ENCODE data around the gene LRP1-AS. TPM values are rescaled to one million over a fixed set of nuclear protein-coding genes. Genes with fewer than 3 reads are reported as not detected.

LRP1-AS gene
- total RNA-seq, 1 experiment from 2014 or later, result not detected

GRCh38 chr12:57158186-57158585 is 10.8 kb upstream of the LRP1-AS start:
- Histone ChIP-seq H3K27ac (ENCODE audit: low read length) (no peak overlapping the region), H3K4me1 (ENCODE audit: control insufficient read depth, insufficient read depth, low read length) (no peaks in the 10 kb centered on the region), H3K36me3 (ENCODE audit: control insufficient read depth, insufficient read depth, low read length) (no peaks in the 10 kb centered on the region), H3K27me3 (ENCODE audit: control insufficient read depth, insufficient read depth, low read length) (no peaks in the 10 kb centered on the region), H3K4me3 (ENCODE audit: low read depth in 2 of 2, low read length in 2 of 2) (no peak overlapping the region), H3K9me3 (ENCODE audit: control insufficient read depth, insufficient read depth, low read depth, low read length) (no peaks in the 10 kb centered on the region)
- in situ Hi-C loops (cut with HindIII; ENCODE audit: low pct_unique_long_range_greater_than_20kb, low sequenced_read_pairs), result no loop called here
- TF ChIP-seq CTCF (IDR thresholded peaks at IDR 0.05) (no peak), POLR2AphosphoS5 (IDR thresholded peaks at IDR 0.05; ENCODE audit: low read depth, low read length) (no peak), TCF7L2 (IDR thresholded peaks at IDR 0.05; ENCODE audit: low read depth, low read length) (no peak), SIN3A (IDR thresholded peaks at IDR 0.05; ENCODE audit: borderline replicate concordance, insufficient read depth, low read depth, low read length) (no peak)
- TF ChIP-seq, protein P1, sequence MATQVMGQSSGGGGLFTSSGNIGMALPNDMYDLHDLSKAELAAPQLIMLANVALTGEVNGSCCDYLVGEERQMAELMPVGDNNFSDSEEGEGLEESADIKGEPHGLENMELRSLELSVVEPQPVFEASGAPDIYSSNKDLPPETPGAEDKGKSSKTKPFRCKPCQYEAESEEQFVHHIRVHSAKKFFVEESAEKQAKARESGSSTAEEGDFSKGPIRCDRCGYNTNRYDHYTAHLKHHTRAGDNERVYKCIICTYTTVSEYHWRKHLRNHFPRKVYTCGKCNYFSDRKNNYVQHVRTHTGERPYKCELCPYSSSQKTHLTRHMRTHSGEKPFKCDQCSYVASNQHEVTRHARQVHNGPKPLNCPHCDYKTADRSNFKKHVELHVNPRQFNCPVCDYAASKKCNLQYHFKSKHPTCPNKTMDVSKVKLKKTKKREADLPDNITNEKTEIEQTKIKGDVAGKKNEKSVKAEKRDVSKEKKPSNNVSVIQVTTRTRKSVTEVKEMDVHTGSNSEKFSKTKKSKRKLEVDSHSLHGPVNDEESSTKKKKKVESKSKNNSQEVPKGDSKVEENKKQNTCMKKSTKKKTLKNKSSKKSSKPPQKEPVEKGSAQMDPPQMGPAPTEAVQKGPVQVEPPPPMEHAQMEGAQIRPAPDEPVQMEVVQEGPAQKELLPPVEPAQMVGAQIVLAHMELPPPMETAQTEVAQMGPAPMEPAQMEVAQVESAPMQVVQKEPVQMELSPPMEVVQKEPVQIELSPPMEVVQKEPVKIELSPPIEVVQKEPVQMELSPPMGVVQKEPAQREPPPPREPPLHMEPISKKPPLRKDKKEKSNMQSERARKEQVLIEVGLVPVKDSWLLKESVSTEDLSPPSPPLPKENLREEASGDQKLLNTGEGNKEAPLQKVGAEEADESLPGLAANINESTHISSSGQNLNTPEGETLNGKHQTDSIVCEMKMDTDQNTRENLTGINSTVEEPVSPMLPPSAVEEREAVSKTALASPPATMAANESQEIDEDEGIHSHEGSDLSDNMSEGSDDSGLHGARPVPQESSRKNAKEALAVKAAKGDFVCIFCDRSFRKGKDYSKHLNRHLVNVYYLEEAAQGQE (IDR thresholded peaks at IDR 0.05; ENCODE audit: insufficient read depth in 1 of 2, low read depth in 2 of 2, low read length in 1 of 2), result no peak
- DNase-seq (ENCODE audit: low read depth, low spot score), result no peak
- no TSS peak for BruUV-seq (replicated peaks)
- intact Hi-C loops (cut with micrococcal nuclease; ENCODE audit: unreplicated experiment), result no loop called here
- ATAC-seq, result no peak
- POLR2A ChIA-PET, result no interaction called here
- CTCF ChIA-PET, result interaction anchor here (0.5 kb wide), 1 partner anchor 816 kb away, joined by 3 read pairs; no protein-coding TSS in a partner anchor

- POLR2A ChIA-PET, result no interaction called here
- Histone ChIP-seq H3K9me3 (ENCODE audit: control insufficient read depth, insufficient read depth, low read depth, low read length) (no peaks in the 10 kb centered on the region), H3K36me3 (ENCODE audit: control insufficient read depth, insufficient read depth, low read length) (no peaks in the 10 kb centered on the region), H3K27ac (ENCODE audit: low read length) (no peak overlapping the region), H3K4me1 (ENCODE audit: control insufficient read depth, insufficient read depth, low read length) (no peaks in the 10 kb centered on the region), H3K27me3 (ENCODE audit: control insufficient read depth, insufficient read depth, low read length) (no peaks in the 10 kb centered on the region), H3K4me3 (ENCODE audit: low read depth in 2 of 2, low read length in 2 of 2) (no peak overlapping the region)
- TF ChIP-seq POLR2AphosphoS5 (IDR thresholded peaks at IDR 0.05; ENCODE audit: low read depth, low read length) (no peak), TCF7L2 (IDR thresholded peaks at IDR 0.05; ENCODE audit: low read depth, low read length) (no peak), CTCF (IDR thresholded peaks at IDR 0.05) (no peak), SIN3A (IDR thresholded peaks at IDR 0.05; ENCODE audit: borderline replicate concordance, insufficient read depth, low read depth, low read length) (no peak)
- TF ChIP-seq, protein P1 (IDR thresholded peaks at IDR 0.05; ENCODE audit: insufficient read depth in 1 of 2, low read depth in 2 of 2, low read length in 1 of 2), result no peak
- BruUV-seq (replicated peaks), result no TSS peak
- CTCF ChIA-PET, result interaction anchor here (0.5 kb wide), 1 partner anchor 815 kb away, joined by 3 read pairs; no protein-coding TSS in a partner anchor
- in situ Hi-C loops (cut with HindIII; ENCODE audit: low pct_unique_long_range_greater_than_20kb, low sequenced_read_pairs) (no loop called here), intact Hi-C loops (cut with micrococcal nuclease; ENCODE audit: unreplicated experiment) (no loop called here)
- ATAC-seq, result no peak
- DNase-seq (ENCODE audit: low read depth, low spot score), result no peak
Observed at GRCh38 chr12:57157588-57158173, 10.3 kb upstream of the LRP1-AS start.
